Raji (cell line): Measurements from ENCODE around the gene EXOC2.

Source experiments
- POLR2A ChIP-seq: IDR thresholded peaks from 2 replicates; pipeline ENCODE4 v1.6.1; 2011; ENCODE audit warnings: low read depth, low read length, control low read depth; ENCODE audit not compliant: insufficient read depth

The EXOC2 gene

GRCh38 chr6:715709-716491 lies 23.0 kb upstream of the EXOC2 start:
- TF ChIP-seq POLR2A, result no peak

- TF ChIP-seq POLR2A, result no peak
Measured at GRCh38 chr6:714100-714499, 21.2 kb upstream of the EXOC2 start.

DNA sequence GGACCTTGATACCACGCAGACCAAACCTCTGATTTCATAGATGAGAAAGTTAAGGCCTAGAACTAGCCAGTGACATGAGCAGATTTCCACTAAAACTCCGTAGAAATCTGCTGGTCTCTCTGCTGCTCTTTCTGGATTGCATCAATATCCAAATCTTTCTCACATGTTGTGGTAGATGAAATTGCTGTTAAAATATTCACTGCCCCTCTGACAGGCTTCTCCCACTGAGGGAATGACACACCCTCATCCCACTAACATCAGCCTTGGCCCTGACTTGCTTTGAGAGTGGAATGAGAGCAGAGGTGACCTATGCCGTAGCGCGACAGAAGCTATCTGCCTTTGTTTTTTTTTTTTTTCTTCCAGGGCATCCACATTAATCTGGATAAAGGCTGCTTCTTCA lies 20.4 kb upstream of the EXOC2 start:
- TF ChIP-seq POLR2A, result no peak

GRCh38 chr6:712805-713204 lies 19.9 kb upstream of the EXOC2 start:
- no peak for TF ChIP-seq POLR2A

DNA sequence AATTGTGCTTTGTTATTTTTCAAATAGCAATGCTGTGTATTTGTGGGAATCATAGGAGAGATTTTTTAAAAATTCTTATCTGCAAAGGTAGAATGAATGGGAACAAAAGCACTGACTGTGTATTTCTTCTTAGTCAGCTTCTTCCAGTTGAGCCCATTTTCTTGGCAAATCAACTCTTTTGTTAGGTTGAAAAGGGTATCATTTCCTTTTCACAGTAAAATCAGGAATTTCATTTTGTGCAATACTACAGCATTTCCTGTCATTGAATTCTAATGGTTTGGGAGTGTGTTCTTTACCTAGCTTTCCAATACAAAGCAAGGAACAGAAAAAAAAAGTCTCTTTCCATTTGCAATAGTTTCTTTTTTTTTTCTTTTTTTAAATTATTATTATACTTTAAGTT lies 19.0 kb upstream of the EXOC2 start:
- TF ChIP-seq POLR2A, result no peak

DNA sequence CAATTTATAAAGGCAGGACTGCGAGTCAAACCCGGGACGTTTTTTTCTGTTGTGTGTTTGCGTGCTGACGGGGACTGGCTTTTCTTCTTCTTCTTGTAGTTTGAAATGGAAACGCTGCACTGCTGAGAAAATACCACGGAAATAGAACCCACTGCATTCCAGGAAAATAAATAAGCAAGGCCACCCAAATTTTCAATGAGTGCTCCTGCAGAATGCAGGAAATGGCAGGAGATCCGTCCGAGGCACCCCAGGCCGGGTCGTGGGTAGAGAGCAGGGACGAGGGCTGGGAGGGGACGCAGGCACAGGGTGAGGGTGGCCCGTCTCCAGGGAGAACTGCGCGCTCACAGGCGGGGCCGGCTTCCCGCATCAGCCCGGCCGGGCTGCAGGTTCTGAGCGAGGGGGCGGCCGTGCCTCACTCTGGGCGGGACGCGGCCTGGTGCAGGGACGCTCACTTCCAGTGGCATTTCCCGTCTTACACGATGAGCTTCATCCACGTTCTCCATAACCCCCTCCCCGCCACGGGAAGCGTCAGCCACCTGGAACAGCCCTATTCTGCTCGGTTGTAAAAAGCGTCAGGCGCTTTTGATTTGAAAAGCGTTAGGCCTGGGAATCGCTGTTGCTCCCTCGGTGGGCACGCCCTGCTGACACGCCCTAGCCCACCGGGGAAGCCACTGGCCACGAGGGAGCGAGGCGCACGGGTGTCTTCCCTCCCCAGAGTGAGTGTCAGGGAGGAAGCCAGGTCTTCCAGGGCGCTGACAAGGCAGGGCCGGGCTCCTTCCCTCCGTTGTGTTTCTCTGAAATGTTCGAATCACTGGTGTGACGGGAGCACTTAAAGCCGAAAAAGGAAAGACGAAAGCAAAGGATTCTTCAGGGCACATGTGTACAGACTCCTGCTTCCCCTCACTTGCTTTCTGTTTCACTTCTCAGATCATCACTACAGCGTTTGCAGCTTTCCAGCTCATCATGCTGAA lies 17.9 kb upstream of the EXOC2 start:
- TF ChIP-seq POLR2A, result peak; percentile 54

DNA sequence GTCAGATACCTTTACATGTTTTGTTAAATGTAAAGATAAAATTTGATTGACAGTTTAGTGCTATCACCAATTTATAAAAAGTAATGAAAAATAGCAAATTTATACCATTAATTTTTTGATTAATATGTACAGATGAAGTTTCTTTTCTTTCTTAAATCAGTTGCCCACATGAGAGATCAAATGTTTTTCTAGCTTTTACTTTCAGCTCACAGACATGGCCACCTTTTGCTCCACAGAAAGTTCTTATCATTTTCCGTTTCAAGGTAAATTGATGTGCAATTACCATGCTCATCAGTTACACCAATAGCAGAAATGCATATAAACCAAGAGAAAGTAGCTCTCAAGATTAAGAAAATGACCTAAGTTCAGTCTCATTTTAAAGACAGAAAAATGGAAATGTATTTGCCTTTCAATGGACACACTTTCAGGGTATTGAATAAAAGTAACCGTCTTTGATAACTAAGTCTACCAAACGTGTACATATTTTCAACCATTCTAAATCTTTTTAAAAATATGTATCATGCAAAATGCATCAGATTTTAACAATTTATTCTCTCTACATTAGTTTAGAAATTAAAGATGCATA lies 16.6 kb upstream of the EXOC2 start:
- TF ChIP-seq POLR2A, result no peak

DNA sequence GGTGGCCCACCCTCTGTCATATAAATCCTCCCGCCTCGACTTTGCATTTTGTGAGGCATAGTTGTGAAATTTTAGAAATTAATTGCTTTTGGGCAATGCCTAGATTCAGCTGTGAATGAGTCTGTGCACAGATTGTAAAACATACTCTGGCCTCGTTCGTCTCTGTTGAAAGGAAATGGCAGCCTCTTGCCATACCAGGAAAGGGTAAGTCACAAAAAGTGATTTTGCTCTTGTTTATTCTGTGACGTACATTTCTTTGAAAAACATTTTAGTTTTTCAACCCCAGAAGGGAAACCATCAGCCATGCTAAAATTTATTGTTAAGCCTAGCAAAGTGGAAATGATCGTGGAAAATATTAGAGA lies 15.3 kb upstream of the EXOC2 start:
- TF ChIP-seq POLR2A, result no peak

DNA sequence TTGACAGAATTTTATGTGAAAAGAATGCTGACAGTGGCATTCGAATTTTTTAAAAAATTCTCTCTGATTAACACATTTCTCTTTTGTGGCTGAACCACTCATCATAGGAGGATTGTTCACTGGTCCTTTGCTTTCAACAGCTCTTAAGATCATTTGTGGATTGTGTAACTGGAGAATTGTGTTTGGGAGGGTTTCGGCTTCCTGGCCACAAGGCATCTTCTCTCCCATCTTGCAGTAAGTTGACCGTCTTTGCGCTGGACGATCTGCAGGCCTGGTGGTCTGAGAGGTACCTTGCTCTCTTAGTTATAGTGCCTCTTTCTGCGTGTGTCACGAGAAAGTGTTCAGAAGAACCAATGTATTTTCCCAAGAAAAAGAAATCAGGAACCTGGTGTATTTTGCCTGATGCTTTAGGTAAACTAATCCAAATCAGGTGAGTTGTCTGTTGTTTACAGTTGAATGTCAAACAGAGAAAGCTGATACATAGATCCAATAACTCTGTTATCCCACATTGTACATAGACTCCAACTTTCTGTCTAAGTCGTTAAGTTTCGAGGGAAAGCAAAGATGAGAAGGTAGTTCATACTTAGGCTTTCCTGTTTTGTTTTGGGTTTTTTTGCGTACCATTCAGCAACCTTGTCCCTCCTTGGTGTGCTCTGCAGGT lies 14.8 kb upstream of the EXOC2 start:
- TF ChIP-seq POLR2A, result no peak

GRCh38 chr6:706819-707381 lies 14.0 kb upstream of the EXOC2 start:
- TF ChIP-seq POLR2A, result no peak

- no peak for TF ChIP-seq POLR2A
Measured at GRCh38 chr6:706146-706545, 13.2 kb upstream of the EXOC2 start.

DNA sequence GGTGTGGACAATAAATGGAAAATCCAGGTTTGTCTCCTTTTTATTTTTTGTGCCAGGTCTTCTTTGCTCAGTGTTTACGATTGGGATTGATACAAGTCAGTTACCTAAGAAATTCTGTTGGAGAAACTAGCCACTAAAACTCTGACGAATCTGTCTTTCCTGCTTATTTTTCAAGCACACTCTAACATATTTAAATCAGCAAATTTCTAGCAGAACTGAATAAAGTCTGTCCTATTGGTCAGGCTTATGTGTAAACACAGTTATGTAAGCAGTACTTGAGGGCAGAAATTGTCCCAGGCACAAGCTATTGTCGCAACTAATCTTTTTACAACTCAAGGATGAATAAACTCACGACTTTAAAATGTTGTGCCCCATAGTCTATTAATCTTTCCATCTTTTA lies 12.1 kb upstream of the EXOC2 start:
- TF ChIP-seq POLR2A, result no peak

- no peak for TF ChIP-seq POLR2A
Measured at GRCh38 chr6:704046-704445, 11.1 kb upstream of the EXOC2 start.

DNA sequence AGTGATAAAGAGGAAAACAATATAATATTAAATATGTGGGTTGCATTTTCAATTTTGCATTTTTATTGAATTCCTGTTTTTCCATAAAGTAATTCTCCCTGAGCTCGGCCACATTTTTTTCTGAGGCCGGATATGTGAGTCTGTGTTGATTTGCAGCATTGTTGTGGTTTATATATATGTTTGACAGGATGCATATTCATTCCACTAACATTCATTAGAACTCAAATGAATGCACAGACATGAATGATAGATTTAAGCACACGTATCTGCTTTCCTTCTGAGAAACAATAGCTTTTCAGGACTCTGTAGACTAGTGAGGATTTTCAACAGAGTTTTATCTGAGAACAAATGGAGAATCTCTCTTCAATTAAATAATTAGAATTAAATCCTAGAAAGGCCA lies 10.6 kb upstream of the EXOC2 start:
- no peak for TF ChIP-seq POLR2A
